Activated CD4-positive, CD25-positive, alpha-beta regulatory T cell (primary cell): ENCODE results near the gene PPDPF.
"Not testable (repeated sequence)": the region's sequence is repeated elsewhere in the genome, so short reads cannot be mapped to it uniquely, and the experiment has no call there.

Experiments
- DNase-seq, 4 experiments: peaks; one replicate each; lab custom pipeline; 2025; lab: John Stamatoyannopoulos, UW

Gene PPDPF

GRCh38 chr20:63500902-63501817 is 19.4 kb upstream of the PPDPF start:
- DNase-seq, result no peak

- no peak for DNase-seq
Measured at GRCh38 chr20:63501818-63502670, 18.5 kb upstream of the PPDPF start.

- no peak for DNase-seq
Measured at GRCh38 chr20:63502671-63503172, 17.8 kb upstream of the PPDPF start.

- no peak for DNase-seq
Measured at GRCh38 chr20:63503524-63503923, 17.0 kb upstream of the PPDPF start.

GRCh38 chr20:63504642-63505041 is 15.9 kb upstream of the PPDPF start:
- no peak for DNase-seq

GRCh38 chr20:63505281-63505680 is 15.3 kb upstream of the PPDPF start:
- DNase-seq, result no peak

- no peak for DNase-seq
Measured at GRCh38 chr20:63505723-63506122, 14.8 kb upstream of the PPDPF start.

- DNase-seq, result no peak
Measured at GRCh38 chr20:63507083-63507743, 13.4 kb upstream of the PPDPF start.

GRCh38 chr20:63508072-63508768 is 12.3 kb upstream of the PPDPF start:
- DNase-seq, result no peak

GRCh38 chr20:63509088-63509564 is 11.4 kb upstream of the PPDPF start:
- no peak for DNase-seq

GRCh38 chr20:63513207-63513606 is 7.4 kb upstream of the PPDPF start:
- DNase-seq, result no peak

GRCh38 chr20:63514520-63514919 is 6.0 kb upstream of the PPDPF start:
- DNase-seq, result not testable (repeated sequence)

GRCh38 chr20:63517376-63518309 is 2.9 kb upstream of the PPDPF start:
- DNase-seq, result no peak

GRCh38 chr20:63518351-63518861 is 2.2 kb upstream of the PPDPF start:
- DNase-seq, result no peak

GRCh38 chr20:63518946-63519667 is 1.5 kb upstream of the PPDPF start:
- no peak for DNase-seq

GRCh38 chr20:63519668-63520503 is 679 bp upstream of the PPDPF start:
- peak; percentile 34 to 54 (median 42) for DNase-seq

- DNase-seq, result peak; percentile 41 to 66 (median 55)
Measured at GRCh38 chr20:63520934-63521601, 503 bp downstream of the PPDPF start.

GRCh38 chr20:63521602-63522001 is 1.0 kb downstream of the PPDPF start:
- DNase-seq, result no peak
